ENCODE measurements around the gene SMARCA1. TPM values are rescaled to one million over a fixed set of nuclear protein-coding genes. Genes with fewer than 3 reads are reported as not detected.

SMARCA1 gene
- total and polyA plus RNA-seq, 2 experiments from 2014 or later: 30.1 to 51.8 TPM

DNA sequence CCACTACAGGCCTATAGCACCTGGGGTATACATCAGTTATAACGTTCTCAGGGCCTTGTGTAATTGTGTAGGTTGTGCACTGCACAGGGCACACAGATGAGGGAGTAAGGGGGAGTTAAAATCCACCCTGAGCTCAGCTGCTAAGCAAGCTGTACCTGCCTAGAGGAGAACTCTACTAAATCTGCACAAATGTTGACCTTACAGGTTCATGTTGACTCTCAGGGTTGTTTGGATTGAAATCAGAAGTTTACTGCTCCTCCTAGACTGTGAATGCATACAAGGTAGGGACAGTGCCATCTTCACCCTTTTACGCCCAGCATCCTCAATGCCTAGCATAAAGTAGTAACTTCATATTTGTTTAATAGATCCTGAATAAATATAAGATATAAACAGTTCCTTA, 89.8 kb downstream of the SMARCA1 start:
- Histone ChIP-seq H3K4me2 (no peak overlapping the region), H3K27ac (ENCODE audit: low read depth) (no peak overlapping the region), H3K9me2 (ENCODE audit: insufficient read depth) (no peaks in the 10 kb centered on the region), H2AFZ (no peak overlapping the region), H3K4me1 (ENCODE audit: insufficient read depth) (no peaks in the 10 kb centered on the region), H3F3A (replicated peaks; ENCODE audit: low read depth) (no peaks in the 10 kb centered on the region), H3K36me3 (ENCODE audit: insufficient read depth) (no peaks in the 10 kb centered on the region), H3K27me3 (ENCODE audit: insufficient read depth) (no peaks in the 10 kb centered on the region), H3K79me2 (replicated peaks; ENCODE audit: insufficient read depth) (no peaks in the 10 kb centered on the region), H4K20me1 (replicated peaks; ENCODE audit: insufficient read depth) (no peaks in the 10 kb centered on the region), H3K4me3 (no peak overlapping the region)
- ATAC-seq (no peak), DNase-seq (ENCODE audit: low spot score) (no peak)
- Mint-ChIP-seq H3K4me1 (no peaks in the 10 kb centered on the region), H3K27me3 (ENCODE audit: insufficient read depth, low read depth, poor library complexity) (no peaks in the 10 kb centered on the region), H3K4me3 (no peak overlapping the region), H3K36me3 (ENCODE audit: low read depth) (peaks cover 20% of the 10 kb centered on the region), H3K27ac (no peak overlapping the region), H3K9me3 (peaks cover 5% of the 10 kb centered on the region; the same call in 1 of the 3 replicates)
- TF ChIP-seq ZNF331 (CRISPR knock-in tag; IDR thresholded peaks at IDR 0.05; ENCODE audit: low read depth): no peak
- TF ChIP-seq NANOG (IDR thresholded peaks at IDR 0.05; ENCODE audit: borderline replicate concordance): no peak
- TF ChIP-seq EZH2 (IDR thresholded peaks at IDR 0.05; ENCODE audit: low read depth, unreplicated experiment): no peak
- no peak for TF ChIP-seq EZH2phosphoT487 (IDR thresholded peaks at IDR 0.05; ENCODE audit: unreplicated experiment)
- TF ChIP-seq, protein P1, sequence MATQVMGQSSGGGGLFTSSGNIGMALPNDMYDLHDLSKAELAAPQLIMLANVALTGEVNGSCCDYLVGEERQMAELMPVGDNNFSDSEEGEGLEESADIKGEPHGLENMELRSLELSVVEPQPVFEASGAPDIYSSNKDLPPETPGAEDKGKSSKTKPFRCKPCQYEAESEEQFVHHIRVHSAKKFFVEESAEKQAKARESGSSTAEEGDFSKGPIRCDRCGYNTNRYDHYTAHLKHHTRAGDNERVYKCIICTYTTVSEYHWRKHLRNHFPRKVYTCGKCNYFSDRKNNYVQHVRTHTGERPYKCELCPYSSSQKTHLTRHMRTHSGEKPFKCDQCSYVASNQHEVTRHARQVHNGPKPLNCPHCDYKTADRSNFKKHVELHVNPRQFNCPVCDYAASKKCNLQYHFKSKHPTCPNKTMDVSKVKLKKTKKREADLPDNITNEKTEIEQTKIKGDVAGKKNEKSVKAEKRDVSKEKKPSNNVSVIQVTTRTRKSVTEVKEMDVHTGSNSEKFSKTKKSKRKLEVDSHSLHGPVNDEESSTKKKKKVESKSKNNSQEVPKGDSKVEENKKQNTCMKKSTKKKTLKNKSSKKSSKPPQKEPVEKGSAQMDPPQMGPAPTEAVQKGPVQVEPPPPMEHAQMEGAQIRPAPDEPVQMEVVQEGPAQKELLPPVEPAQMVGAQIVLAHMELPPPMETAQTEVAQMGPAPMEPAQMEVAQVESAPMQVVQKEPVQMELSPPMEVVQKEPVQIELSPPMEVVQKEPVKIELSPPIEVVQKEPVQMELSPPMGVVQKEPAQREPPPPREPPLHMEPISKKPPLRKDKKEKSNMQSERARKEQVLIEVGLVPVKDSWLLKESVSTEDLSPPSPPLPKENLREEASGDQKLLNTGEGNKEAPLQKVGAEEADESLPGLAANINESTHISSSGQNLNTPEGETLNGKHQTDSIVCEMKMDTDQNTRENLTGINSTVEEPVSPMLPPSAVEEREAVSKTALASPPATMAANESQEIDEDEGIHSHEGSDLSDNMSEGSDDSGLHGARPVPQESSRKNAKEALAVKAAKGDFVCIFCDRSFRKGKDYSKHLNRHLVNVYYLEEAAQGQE (IDR thresholded peaks at IDR 0.05; ENCODE audit: unreplicated experiment): no peak
- no peak for TF ChIP-seq STAT1 (IDR thresholded peaks at IDR 0.05; ENCODE audit: unreplicated experiment)
- TF ChIP-seq, protein P2, sequence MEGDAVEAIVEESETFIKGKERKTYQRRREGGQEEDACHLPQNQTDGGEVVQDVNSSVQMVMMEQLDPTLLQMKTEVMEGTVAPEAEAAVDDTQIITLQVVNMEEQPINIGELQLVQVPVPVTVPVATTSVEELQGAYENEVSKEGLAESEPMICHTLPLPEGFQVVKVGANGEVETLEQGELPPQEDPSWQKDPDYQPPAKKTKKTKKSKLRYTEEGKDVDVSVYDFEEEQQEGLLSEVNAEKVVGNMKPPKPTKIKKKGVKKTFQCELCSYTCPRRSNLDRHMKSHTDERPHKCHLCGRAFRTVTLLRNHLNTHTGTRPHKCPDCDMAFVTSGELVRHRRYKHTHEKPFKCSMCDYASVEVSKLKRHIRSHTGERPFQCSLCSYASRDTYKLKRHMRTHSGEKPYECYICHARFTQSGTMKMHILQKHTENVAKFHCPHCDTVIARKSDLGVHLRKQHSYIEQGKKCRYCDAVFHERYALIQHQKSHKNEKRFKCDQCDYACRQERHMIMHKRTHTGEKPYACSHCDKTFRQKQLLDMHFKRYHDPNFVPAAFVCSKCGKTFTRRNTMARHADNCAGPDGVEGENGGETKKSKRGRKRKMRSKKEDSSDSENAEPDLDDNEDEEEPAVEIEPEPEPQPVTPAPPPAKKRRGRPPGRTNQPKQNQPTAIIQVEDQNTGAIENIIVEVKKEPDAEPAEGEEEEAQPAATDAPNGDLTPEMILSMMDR (conservative IDR thresholded peaks at IDR 0.05; ENCODE audit: low read depth in 2 of 2): no peak
- no peak for TF ChIP-seq CREB1 (CRISPR knock-in tag; IDR thresholded peaks at IDR 0.05; ENCODE audit: low read depth)
- no peak for TF ChIP-seq POLR2AphosphoS5 (IDR thresholded peaks at IDR 0.05; ENCODE audit: low read depth)
- TF ChIP-seq ZNF462 (CRISPR knock-in tag; IDR thresholded peaks at IDR 0.05): no peak
- no peak for TF ChIP-seq JUNB (IDR thresholded peaks at IDR 0.05; ENCODE audit: unreplicated experiment)
- no peak for TF ChIP-seq ZNF114 (CRISPR knock-in tag; IDR thresholded peaks at IDR 0.05)
- TF ChIP-seq, protein P3, sequence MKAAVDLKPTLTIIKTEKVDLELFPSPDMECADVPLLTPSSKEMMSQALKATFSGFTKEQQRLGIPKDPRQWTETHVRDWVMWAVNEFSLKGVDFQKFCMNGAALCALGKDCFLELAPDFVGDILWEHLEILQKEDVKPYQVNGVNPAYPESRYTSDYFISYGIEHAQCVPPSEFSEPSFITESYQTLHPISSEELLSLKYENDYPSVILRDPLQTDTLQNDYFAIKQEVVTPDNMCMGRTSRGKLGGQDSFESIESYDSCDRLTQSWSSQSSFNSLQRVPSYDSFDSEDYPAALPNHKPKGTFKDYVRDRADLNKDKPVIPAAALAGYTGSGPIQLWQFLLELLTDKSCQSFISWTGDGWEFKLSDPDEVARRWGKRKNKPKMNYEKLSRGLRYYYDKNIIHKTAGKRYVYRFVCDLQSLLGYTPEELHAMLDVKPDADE (IDR thresholded peaks at IDR 0.05): no peak
